HG02759 (cell line): Measurements from ENCODE around the gene NDFIP1.

Experiments used
- ATAC-seq: cut with Tn5 transposase; IDR thresholded peaks from one replicate; pipeline ENCODE4 v1.9.1; 2021; ENCODE audit warnings: mild to moderate bottlenecking, moderate library complexity; ENCODE audit not compliant: unreplicated experiment

NDFIP1 gene

DNA sequence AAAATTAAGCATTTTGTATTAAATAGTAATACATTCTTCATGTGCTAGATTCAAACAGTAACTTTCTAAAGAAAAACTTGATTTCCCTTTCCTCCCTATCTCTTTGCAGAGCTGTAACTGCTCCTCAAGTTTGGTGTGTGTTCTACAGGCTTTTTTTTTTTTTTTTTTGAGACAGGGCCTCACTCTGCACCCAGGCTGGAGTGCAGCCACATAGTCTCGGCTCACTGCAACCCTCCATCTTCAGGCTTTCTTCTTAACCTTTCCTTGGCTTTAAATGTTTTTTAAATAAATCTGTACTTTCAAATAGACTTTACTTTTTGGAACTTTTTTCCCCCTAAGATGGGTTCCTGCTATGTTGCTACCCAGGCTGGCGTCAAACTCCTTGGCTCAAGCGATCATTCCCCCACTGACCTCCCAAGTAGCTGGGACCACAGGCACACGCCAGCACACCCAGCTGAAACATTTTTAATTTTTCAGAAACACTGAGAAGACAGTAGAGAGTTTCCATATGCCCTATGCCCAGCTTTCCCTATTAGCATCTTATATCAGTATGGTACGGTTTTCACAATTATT, 9.1 kb downstream of the NDFIP1 start:
- ATAC-seq = no peak

DNA sequence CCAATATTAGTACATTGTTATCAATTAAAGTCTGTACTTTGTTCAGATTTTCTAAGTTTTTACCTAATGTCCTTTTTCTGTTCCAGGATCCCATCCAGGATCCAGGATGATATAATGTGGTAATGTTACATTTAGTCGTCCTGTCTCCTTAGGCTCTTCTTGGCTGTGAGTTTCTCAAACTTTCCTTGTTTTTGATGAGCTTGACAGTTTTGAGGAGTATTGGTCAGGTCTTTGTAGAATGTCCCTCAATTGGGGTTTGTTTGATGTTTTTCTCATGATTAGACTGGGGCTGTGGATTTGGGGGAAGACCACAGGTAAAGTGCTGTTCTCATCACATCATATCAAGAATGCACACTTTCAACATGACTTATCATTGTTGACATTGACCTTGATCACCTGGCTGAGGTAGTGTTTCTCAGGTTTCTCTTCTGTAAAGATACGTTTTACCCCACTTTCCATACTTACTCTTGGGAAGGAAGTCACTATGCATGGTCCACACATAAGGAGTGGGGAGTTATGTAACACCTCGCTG, 9.6 kb downstream of the NDFIP1 start:
- ATAC-seq = no peak

DNA sequence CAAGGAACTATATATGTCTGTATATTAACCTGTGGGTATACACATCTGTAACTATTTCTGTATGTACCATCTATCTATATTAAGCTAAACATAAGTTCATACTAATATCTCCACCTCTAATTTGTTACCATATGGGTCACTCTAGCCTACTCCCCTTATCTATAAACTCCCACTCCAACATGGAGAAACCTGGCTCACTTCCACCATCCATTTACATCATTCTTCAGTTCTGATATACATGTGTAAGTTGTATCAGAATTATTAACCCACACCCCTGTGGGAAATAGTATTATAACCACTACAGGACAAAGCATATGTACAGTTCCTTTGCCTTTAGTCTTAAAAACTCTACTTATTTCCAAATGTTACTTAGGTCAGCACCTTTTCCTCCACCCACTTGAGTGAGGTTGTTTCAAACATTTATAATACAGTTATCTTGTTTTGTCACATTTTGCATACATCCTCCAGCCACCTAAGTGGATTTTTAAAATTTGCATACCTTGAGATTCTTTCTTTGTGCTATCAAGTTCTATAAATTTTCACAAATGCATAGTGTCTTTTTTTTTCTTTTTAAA, 10.6 kb downstream of the NDFIP1 start:
- ATAC-seq = no peak

DNA sequence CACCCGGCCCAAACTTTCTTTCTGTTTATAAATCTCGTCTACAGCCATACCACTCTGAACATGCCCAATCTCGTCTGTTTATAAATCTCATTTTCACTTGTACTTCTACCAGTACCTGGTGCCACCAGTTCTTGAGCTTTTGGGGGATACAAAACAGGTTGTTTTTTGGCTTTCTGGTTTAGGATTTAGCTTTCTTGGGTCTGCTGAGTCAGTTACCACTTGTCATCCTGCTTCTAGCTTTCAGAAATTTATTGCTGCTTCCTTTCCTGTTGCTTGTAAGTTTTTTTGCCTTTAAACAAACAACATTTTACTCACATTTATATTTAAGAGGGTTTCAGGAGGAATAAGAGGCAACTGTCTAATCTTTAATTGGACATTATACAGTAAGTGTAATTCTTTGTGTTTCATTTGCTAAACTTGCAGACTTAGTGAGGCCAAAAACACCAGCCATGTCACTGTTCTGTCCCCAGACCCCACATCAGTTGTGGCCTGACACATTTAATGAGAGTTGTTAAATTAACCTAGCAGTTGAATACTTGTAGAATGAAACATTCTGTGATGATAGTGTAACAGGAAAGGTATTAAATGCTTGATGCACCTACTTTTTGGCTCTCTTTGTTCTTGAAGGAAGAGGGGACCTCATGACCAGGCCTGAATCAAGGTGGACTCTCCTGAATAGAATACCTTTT, 11.8 kb downstream of the NDFIP1 start:
- no peak for ATAC-seq

DNA sequence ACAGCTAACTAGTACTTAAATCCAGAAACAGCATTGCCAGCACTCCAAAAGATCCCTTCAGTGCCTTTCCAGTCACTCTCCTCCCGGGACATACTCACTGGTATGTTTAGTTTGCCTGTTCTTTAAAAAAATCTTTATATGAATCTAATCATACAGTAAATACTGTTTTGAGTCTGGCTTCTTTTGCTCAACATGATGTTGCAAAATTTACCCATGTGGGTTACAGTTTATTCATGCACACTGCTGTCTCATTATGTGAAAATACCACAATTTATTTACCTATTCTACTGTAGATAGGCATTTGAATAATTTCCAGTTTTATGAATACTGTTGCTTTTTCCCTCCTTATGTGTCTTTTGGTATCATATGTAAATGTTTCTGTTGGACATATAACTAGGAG, 13.5 kb downstream of the NDFIP1 start:
- no peak for ATAC-seq

DNA sequence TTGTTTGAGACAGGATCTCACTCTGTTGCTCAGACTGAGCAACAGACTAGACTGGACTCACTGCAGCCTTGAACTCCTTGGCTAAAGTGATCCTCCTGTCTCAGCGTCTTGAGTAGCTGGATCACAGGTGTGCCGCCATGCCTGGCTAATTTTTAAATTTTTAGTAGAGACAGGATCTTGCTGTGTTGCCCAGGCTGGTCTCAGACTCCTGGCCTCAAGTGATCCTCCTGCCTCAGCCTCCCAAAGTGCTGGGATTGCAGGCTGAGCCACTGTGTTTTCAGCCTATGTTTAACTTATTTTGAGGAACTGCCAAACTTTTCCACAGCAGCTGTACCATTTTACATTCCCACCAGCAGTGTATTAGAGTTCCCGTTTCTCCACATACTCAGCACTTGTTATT, 16.8 kb downstream of the NDFIP1 start:
- ATAC-seq = no peak

DNA sequence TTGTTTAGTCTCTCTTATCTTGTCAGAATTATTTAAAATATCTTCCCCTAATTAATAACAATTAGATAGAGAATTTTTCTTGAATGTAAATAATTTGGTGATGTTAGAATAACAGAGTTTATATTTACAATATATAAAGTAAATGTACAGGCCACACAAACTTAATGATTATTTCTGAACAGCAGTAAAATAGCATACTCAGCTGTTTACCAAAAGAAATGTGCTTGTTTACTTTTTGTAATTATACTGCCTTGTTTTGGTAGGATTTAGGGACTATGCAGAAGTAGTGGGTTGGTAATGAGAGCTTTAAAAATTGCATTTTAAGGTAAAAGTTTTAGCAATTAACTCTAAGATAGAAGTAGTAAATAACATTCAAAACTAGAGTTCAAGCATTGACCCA, 17.4 kb downstream of the NDFIP1 start:
- ATAC-seq = no peak

DNA sequence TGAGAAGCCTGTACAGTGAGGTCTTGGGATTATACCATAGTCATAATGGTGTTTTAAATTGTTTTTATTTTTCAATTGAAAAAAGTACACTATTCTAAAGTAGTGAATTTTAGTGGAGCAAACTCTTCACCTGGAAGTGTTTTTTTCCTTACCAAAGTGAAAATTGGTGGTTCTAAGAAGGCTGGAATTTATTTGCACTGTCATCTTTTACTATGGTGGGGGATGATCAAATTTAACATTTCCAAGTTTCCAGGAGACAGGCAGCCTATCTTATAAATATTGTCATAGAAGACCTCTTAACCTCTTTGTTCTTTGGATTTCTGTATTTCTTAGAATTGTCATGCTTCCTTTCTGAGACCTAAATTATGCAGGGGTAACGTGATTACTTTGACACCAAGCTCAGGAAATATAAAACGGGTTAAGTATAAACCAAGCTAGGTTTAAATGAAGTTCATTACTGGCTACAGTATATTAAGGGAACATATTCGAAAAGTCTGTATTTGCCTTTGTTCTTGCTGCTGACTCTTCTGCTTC, 20.2 kb downstream of the NDFIP1 start:
- no peak for ATAC-seq

DNA sequence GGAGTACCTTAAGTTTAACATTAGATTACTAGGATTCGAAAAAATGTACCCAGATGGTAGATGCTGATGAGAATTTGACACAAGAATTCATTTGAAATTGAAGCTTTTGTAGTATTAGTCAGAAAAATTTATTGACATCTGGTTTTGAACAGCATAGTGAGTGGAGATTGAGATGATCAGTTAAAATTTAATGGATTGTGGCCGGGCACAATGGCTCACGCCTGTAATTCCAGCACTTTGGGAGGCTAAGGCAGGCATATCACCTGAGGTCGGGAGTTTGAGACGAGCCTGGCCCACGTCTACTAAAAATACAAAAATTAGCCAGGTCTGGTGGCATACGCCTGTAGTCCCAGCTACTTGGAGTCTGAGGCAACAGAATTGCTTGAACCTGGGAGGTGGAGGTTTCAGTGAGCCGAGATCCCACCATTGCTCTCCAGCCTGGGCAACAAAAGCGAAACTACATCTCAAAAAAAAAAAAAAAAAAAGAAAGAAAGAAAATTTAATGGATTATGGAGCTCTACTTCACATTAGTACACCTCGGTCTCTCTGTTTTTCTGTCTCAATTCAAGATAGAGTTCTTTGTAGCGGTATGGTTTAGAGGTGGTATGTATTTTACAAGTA, 21.0 kb downstream of the NDFIP1 start:
- ATAC-seq = no peak

DNA sequence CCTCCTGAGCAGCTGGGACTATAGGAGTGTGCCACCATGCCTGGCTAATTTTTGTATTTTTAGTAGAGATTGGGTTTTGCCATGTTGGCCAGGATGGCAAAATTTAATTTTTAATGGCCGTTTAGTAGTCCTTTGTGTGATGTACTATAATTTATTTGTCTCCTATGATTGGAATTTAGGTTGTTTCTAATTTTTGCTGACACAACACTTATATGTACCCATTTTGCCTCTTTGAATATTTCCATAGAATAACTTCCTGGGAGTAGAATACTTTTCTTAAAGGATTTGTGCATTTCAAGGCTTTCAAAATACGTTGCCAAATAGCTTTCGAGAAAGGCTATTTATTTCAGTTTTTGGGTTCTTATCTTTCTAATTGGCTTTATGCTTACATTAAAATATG, 22.8 kb downstream of the NDFIP1 start:
- ATAC-seq = no peak

DNA sequence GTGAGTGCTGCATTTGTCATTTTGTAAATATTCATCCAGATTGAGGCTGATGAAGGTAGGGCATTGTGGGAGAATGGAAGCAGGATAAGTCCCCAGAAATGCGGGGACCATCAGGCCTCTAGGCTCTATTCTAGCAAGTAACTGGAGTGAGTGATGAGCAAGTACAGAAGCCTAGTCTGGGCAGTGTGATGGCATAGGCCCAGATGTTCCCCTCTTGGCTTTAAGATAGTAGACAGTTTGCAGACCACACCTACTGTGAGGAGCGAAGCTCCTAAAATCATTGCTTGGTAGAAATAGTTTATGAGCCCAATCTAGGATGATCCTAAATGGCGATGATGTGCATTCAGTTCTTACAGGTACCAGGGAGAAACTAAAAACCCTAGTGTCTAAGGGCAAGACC, 24.3 kb downstream of the NDFIP1 start:
- no peak for ATAC-seq

DNA sequence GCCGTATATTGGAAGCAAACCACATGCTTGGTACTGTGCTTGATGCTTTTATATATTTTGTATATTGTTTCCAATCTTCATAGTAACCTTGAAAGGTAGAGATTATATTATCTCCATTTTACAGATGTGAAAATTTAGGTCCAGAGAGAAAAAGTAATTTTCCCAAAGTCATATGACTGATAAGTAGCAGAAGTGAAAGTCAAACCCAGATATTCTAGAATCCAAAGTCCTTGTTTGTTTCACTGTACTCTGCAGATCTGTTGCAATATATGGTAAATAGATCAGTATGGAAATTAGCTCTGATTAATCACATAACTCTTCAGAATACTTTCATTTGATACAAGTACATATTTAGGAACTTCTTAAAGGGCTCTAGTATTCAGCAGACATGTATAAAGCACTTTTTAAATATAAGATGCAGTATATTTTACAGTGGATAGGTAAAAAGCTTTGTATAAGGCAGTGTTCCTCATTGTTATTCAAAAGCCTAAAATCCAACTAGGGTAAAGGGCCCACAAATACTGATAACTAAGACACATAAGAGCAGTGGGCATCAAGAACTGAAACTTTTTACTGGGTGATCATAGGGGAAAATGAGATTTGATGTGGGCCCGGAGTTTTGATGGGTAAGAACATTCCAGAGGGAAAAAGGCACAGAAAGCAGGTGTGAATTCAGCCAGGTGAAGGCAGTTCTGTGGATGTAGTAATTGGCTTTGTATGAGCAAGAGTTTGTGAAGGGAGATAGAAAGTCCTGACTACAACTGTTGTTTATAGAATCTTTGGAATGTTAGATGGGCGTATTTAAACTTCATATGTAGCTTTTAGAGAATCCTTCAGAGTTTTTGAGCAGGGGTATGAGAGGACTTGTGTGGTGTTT, 25.0 kb downstream of the NDFIP1 start:
- no peak for ATAC-seq

DNA sequence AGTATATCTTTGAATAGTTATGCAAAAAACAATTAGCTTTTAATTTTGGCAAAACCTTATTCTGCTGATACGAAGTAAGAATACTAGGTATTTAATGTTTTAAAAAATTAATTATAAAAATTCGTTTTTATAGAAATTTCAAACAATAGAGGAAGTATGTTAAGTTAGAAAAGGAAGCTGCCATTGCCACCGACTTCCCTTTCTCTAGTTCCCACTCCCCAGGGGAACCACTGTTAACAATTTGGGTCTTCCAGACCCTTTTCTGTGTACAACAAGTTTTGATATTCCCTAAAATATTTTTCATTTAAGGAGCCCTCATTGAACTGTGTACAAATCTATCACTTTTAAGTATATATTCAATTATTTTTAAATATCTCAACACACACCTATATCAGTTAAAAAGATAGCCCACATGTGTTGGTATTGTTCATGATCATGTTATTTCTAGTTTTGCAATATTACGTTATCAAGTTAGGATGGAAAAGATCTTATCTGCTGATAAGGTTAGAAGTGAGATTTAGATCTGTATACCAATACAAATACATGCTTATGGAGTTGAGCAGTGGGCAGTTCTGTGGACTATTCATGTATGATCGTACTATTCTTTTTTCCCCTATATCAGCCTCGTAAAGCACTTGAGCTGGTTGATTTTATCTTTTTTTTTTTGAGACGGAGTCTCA, 25.9 kb downstream of the NDFIP1 start:
- ATAC-seq = no peak

DNA sequence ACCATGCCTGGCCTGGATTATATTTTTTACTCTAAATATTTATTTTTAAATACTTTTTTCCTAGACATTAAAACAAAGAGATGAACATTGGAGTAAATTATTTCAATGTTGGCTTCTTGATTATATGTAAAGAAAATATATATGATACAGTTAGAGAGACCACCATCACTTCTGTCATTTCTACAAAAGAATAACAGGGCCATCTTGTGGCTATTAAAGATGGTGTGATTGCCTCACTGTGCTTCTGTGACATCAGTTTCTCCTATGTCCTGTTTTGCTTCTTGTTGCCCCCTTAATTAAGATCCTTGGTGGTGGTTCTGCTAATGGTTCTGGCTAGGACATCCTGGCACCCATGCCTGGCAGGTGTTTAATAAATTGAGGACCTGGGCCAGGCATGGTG, 32.9 kb downstream of the NDFIP1 start:
- no peak for ATAC-seq

DNA sequence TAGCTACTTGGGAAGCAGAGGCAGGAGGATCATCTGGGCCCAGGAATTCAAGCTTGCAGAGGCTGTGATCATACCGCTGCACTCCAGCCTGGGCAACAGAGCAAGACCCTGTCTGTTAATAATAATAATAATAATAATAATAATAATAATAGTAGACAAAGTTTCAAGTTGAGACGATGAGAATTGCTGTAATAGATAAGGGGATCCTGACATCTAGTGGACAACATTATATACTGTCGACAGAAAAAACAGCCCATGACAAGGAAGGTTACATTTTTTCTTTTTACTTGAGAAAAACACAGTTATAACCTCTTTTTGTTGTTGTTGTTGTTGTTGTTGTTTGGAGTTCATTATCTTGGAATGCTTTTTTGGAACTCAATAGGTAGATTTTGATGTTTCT, 35.3 kb downstream of the NDFIP1 start:
- ATAC-seq = no peak

DNA sequence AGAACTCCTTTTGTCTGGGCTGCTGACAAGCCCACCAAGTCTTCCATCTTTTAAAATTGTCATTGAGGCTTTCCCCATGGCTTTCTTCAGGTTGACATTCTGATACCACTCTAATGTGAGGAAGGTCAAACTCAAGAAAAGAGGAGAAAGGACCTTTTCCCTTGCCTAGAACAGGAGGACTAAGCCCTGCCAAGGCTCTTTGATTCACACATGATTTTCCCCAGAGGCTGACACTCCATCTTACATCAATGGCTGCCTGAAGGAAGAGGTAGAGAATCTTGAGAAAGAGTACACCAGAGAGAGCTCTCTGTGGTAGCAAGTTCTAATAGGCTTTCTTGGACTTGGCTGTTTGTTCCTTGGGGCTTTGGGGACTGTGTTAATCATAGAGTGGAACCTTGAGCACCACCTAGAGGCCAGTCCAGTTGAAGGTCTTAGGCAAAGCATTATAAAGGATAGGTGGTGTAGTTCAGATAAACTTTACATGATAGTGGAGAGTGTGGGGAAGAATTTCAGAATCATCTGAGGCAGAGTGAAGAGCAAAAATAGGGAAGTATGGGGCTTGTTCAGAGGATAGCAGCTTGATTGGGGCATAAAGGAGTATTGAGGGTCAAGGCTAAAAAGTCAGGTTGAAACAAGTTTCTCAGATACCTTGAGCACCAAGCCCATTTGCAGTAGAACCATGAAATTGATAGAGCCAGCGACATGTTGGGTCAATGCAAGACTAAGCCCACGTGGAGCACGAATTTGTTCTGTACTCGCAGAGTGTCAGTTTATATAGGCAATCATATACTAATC, 36.7 kb downstream of the NDFIP1 start:
- ATAC-seq = peak; percentile 80

DNA sequence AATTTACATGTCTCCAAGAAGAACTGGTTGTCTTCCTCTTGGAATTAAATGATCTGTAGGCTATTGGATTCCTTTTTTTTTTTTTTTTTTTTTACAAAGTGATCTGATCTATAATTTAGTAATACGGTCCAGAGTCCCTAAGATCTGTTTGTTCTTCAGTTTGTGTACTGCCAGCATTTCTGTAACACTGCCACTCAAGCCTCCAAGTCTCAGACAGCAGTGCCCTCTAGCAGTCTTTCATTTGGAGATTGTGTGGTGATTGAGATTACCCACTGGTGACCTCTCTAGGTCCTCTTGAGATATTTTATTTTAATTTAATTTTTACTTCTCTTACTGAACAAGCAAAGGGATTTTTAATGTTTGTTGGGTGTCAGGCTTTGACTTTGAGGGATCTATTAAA, 40.8 kb downstream of the NDFIP1 start:
- ATAC-seq = no peak

DNA sequence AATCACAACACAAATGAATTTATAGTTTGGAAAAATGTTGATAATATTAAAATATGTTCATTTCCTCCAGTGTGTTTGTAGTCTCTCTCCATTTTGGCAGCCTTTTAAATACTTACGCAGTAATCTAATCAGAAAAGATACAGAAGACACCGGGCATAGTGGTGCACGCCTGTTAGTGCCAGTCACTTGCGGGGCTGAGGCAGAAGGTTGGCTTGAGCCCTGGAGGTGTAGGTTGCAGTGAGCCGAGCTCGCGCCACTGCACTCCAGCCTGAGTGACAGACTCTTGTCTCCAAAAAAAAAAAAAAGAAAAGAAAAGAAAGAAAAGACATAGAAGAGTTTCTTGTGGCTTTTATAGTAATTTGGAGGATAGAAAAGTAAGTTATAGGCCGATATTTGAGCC, 41.9 kb downstream of the NDFIP1 start:
- no peak for ATAC-seq
